ENCODE results near the gene SORT1.

The SORT1 gene

DNA sequence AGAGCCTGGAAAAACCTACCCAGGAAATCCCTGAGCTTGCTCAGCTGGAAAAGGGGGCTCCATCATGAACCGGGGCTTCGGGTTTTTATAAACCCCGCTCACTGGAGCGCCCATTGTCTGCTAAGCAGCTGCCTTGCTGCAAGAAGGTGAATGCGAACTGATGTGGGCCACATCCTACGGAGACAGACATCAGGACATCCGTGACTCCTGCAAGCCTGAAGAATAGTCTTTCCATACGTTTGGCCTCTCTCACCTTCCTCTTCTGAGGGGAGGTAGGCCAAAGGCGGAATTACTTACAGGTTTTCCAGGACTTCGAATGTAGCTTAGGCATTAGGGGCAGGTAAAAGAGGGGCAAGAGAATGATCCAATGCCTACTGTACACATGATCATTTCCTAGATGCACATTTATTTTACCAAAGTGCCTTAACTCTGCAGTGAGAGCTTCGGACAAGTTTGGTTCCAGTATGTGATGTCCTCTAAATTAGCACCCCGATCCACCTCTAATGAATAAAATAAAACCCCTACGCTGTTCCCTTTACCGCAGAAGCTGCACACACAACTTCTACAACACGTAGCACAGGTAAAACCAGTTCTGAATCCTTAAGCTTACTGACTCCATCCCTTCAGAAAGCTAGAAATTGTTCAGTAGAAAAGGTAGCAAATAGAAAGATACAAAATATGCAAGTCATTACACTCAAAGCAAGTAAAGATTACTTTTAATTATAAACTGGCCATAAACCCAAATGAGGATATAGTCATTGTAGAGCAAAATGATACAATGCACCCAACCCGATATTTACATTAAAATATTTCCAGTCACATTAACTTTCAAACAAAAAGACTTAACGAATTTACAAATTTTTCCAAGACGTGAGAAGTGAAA lies 866 bp upstream of the SORT1 start:
- H3K9me3 ChIP-seq (ENCODE audit: insufficient read depth, low read length), result no peaks in the 10 kb centered on the region
- peak overlapping the region; percentile 66 for H3K4me3 ChIP-seq (ENCODE audit: low read length)
- no peak overlapping the region for H2AFZ ChIP-seq (ENCODE audit: low read depth, low read length)
- H3K36me3 ChIP-seq (replicated peaks; ENCODE audit: low read depth, low read length), result peaks cover 4% of the 10 kb centered on the region
- peaks cover 5% of the 10 kb centered on the region; the same call in 1 of the 2 replicates for H4K20me1 ChIP-seq (ENCODE audit: insufficient read depth, low read length)
- H3K4me2 ChIP-seq (ENCODE audit: low read length), result peak overlapping the region; percentile 73
- H3K79me2 ChIP-seq (ENCODE audit: low read length), result no peaks in the 10 kb centered on the region
- no peak overlapping the region for H3K9ac ChIP-seq (ENCODE audit: low read length)
- H3K4me1 ChIP-seq (ENCODE audit: low read length), result peaks cover 7% of the 10 kb centered on the region; the same call in 1 of the 2 replicates
- TF ChIP-seq EZH2phosphoT487 (IDR thresholded peaks at IDR 0.05; ENCODE audit: low read depth), result no peak
- TF ChIP-seq, protein P1, sequence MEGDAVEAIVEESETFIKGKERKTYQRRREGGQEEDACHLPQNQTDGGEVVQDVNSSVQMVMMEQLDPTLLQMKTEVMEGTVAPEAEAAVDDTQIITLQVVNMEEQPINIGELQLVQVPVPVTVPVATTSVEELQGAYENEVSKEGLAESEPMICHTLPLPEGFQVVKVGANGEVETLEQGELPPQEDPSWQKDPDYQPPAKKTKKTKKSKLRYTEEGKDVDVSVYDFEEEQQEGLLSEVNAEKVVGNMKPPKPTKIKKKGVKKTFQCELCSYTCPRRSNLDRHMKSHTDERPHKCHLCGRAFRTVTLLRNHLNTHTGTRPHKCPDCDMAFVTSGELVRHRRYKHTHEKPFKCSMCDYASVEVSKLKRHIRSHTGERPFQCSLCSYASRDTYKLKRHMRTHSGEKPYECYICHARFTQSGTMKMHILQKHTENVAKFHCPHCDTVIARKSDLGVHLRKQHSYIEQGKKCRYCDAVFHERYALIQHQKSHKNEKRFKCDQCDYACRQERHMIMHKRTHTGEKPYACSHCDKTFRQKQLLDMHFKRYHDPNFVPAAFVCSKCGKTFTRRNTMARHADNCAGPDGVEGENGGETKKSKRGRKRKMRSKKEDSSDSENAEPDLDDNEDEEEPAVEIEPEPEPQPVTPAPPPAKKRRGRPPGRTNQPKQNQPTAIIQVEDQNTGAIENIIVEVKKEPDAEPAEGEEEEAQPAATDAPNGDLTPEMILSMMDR (IDR thresholded peaks at IDR 0.05; ENCODE audit: low read depth, low read length), result no peak
- H3K27ac ChIP-seq (ENCODE audit: low read length), result no peak overlapping the region
- peaks cover 35% of the 10 kb centered on the region for H3K27me3 ChIP-seq (ENCODE audit: low read depth, low read length)

DNA sequence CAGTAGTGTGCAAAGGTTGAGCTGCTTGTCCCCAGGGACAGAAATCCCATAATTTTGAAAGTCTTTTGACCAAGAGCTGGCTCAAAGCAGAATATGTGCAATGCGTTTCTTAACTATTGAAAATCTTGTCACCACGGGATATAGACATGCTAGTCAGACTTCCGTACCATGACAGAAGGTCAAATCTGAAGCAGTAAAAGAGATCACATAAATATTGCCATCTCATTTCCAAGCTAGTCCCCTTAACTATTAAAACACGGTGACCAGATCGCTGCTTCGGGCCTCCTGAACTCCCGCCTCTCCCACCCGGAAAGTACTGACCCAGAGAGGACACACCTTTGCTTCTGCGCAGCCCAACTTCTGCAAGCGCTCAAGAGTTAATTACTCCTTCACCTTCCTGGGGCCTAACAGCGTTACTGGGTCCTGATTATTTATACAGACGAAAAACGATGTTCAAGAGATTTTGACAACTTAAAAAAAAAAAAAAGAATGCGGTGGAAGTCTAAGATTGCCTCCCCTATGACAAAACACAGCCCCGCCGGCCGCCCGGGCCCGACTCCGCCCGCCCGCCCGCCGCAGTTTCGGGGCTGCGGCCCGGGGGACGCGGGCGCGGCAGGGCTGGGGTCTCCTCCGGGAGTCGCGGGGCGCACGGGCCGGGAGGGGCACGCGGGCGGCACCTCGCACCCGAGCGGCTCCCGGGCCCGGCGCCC lies 692 bp downstream of the SORT1 start:
- H3K4me2 ChIP-seq (ENCODE audit: low read length), result peak overlapping the region; percentile 73
- no peak overlapping the region for H3K27ac ChIP-seq (ENCODE audit: low read length)
- H3K27me3 ChIP-seq (ENCODE audit: low read depth, low read length), result peaks cover 35% of the 10 kb centered on the region
- peak overlapping the region; percentile 66 for H3K4me3 ChIP-seq (ENCODE audit: low read length)
- TF ChIP-seq, protein P1 (IDR thresholded peaks at IDR 0.05; ENCODE audit: low read depth, low read length), result no peak
- peak; percentile 36; the same call in 1 of the 2 replicates for TF ChIP-seq EZH2phosphoT487 (IDR thresholded peaks at IDR 0.05; ENCODE audit: low read depth)
- peaks cover 22% of the 10 kb centered on the region for H3K4me1 ChIP-seq (ENCODE audit: low read length)
- H3K9me3 ChIP-seq (ENCODE audit: insufficient read depth, low read length), result no peaks in the 10 kb centered on the region
- peaks cover 5% of the 10 kb centered on the region; the same call in 1 of the 2 replicates for H4K20me1 ChIP-seq (ENCODE audit: insufficient read depth, low read length)
- H2AFZ ChIP-seq (ENCODE audit: low read depth, low read length), result no peak overlapping the region
- H3K36me3 ChIP-seq (replicated peaks; ENCODE audit: low read depth, low read length), result peaks cover 4% of the 10 kb centered on the region
- H3K79me2 ChIP-seq (ENCODE audit: low read length), result no peaks in the 10 kb centered on the region
- no peak overlapping the region for H3K9ac ChIP-seq (ENCODE audit: low read length)

DNA sequence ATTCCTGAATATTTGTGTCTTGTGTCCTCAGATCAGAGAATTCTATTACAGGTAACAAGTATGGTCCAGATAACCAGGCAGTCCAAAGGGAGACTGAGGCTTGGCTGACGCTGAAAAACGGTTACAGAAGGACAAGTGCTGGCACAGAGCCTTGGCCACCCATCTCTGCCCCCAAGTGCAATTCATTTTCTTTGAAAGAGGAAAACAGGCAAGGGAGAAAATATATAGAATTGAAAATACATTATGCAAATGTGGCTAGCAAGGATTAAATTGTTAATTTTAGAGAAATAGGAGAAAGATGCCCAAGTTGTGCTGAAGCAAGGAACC lies 1.2 kb downstream of the SORT1 start:
- peak overlapping the region; percentile 73 for H3K4me2 ChIP-seq (ENCODE audit: low read length)
- no peak overlapping the region for H3K27ac ChIP-seq (ENCODE audit: low read length)
- H3K36me3 ChIP-seq (replicated peaks; ENCODE audit: low read depth, low read length), result no peaks in the 10 kb centered on the region
- no peak overlapping the region for H2AFZ ChIP-seq (ENCODE audit: low read depth, low read length)
- H3K9ac ChIP-seq (ENCODE audit: low read length), result no peak overlapping the region
- H3K79me2 ChIP-seq (ENCODE audit: low read length), result no peaks in the 10 kb centered on the region
- peaks cover 35% of the 10 kb centered on the region for H3K27me3 ChIP-seq (ENCODE audit: low read depth, low read length)
- H4K20me1 ChIP-seq (ENCODE audit: insufficient read depth, low read length), result peaks cover 5% of the 10 kb centered on the region; the same call in 1 of the 2 replicates
- H3K9me3 ChIP-seq (ENCODE audit: insufficient read depth, low read length), result no peaks in the 10 kb centered on the region
- no peak for TF ChIP-seq EZH2phosphoT487 (IDR thresholded peaks at IDR 0.05; ENCODE audit: low read depth)
- TF ChIP-seq, protein P1 (IDR thresholded peaks at IDR 0.05; ENCODE audit: low read depth, low read length), result no peak
- peak overlapping the region; percentile 66; the same call in 1 of the 2 replicates for H3K4me3 ChIP-seq (ENCODE audit: low read length)
- peaks cover 27% of the 10 kb centered on the region for H3K4me1 ChIP-seq (ENCODE audit: low read length)
